GM19372 (cell line): ENCODE measurements around the gene PPP1R12B.
"Not testable (repeated sequence)": the region's sequence is repeated elsewhere in the genome, so short reads cannot be mapped to it uniquely, and the experiment has no call there.

Experiments
- ATAC-seq: cut with Tn5 transposase; IDR thresholded peaks from one replicate; pipeline ENCODE4 v1.9.1; 2021; ENCODE audit warnings: mild to moderate bottlenecking, low read depth, moderate library complexity; ENCODE audit not compliant: unreplicated experiment

PPP1R12B gene

GRCh38 chr1:202398439-202398838 is 49.9 kb downstream of the PPP1R12B start:
- not testable (repeated sequence) for ATAC-seq

- ATAC-seq: not testable (repeated sequence)
Observed at GRCh38 chr1:202401771-202402170, 53.3 kb downstream of the PPP1R12B start.

GRCh38 chr1:202403381-202403780 is 54.9 kb downstream of the PPP1R12B start:
- ATAC-seq: not testable (repeated sequence)

- no peak for ATAC-seq
Observed at GRCh38 chr1:202405928-202406327, 57.4 kb downstream of the PPP1R12B start.

- ATAC-seq: not testable (repeated sequence)
Observed at GRCh38 chr1:202406896-202407295, 58.4 kb downstream of the PPP1R12B start.

GRCh38 chr1:202407378-202407777 is 58.9 kb downstream of the PPP1R12B start:
- not testable (repeated sequence) for ATAC-seq

GRCh38 chr1:202410251-202410650 is 61.8 kb downstream of the PPP1R12B start:
- not testable (repeated sequence) for ATAC-seq

- not testable (repeated sequence) for ATAC-seq
Observed at GRCh38 chr1:202410854-202411357, 62.4 kb downstream of the PPP1R12B start.

- ATAC-seq: no peak
Observed at GRCh38 chr1:202411422-202411821, 62.9 kb downstream of the PPP1R12B start.

GRCh38 chr1:202412421-202412820 is 63.9 kb downstream of the PPP1R12B start:
- ATAC-seq: not testable (repeated sequence)

GRCh38 chr1:202416641-202417040 is 68.1 kb downstream of the PPP1R12B start:
- ATAC-seq: no peak

GRCh38 chr1:202417141-202417540 is 68.6 kb downstream of the PPP1R12B start:
- ATAC-seq: not testable (repeated sequence)

GRCh38 chr1:202417762-202418201 is 69.3 kb downstream of the PPP1R12B start:
- ATAC-seq: not testable (repeated sequence)

GRCh38 chr1:202419731-202420130 is 71.2 kb downstream of the PPP1R12B start:
- not testable (repeated sequence) for ATAC-seq

- ATAC-seq: not testable (repeated sequence)
Observed at GRCh38 chr1:202420422-202421094, 72.1 kb downstream of the PPP1R12B start.

GRCh38 chr1:202422709-202423108 is 74.2 kb downstream of the PPP1R12B start:
- not testable (repeated sequence) for ATAC-seq

GRCh38 chr1:202424260-202424659 is 75.8 kb downstream of the PPP1R12B start:
- ATAC-seq: not testable (repeated sequence)

- not testable (repeated sequence) for ATAC-seq
Observed at GRCh38 chr1:202430111-202430510, 81.6 kb downstream of the PPP1R12B start.

- not testable (repeated sequence) for ATAC-seq
Observed at GRCh38 chr1:202432338-202432737, 83.8 kb downstream of the PPP1R12B start.

- no peak for ATAC-seq
Observed at GRCh38 chr1:202433155-202434043, 84.9 kb downstream of the PPP1R12B start.

- ATAC-seq: no peak
Observed at GRCh38 chr1:202434059-202434458, 85.6 kb downstream of the PPP1R12B start.
